ENCODE measurements around the gene EYA2.

Gene EYA2

DNA sequence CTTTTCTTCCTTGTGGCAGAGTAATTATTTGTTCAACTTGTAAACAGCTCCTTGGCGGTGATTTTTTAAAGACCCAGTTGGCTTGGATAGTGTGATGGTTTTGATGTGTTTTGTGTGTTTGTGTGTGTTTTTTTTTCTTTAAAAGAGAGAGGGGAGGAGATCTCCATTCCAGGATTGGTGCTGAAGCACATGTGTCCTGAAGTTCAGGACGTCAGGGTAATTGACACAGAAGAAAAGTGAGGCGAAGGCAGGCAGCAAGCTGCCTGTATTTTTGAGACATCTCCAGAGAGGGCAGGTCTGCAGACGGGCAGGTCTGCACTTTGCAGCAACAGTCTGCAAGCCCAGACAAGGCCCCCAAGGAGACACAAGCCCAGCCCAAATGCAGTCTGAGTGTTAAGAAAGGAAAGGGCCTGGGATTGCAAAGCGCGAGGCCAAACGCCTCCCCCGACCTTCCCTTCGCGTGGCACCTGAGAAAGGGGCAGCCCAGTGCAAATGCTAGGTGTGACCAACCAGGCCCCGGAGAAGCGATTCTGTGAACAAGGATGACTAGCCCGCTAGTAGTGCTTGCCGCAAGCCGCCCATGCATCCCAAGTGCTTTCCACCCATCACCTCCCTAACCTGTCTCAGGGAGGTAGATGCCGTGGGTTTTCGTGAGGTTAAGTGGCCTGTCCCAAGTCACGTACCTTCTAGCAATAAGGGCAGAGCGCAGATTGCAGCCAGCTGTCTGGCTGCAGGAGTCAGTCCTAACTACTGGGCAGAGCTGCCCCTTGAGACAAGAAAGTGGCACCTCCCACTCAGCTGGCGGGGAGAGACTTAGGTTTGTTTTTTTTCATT is 231.3 kb downstream of the EYA2 start:
- H3K4me3 ChIP-seq (ENCODE audit: low read depth, low read length), result no peak overlapping the region
- no peak for DNase-seq (ENCODE audit: low read depth)
- TF ChIP-seq, protein P1, sequence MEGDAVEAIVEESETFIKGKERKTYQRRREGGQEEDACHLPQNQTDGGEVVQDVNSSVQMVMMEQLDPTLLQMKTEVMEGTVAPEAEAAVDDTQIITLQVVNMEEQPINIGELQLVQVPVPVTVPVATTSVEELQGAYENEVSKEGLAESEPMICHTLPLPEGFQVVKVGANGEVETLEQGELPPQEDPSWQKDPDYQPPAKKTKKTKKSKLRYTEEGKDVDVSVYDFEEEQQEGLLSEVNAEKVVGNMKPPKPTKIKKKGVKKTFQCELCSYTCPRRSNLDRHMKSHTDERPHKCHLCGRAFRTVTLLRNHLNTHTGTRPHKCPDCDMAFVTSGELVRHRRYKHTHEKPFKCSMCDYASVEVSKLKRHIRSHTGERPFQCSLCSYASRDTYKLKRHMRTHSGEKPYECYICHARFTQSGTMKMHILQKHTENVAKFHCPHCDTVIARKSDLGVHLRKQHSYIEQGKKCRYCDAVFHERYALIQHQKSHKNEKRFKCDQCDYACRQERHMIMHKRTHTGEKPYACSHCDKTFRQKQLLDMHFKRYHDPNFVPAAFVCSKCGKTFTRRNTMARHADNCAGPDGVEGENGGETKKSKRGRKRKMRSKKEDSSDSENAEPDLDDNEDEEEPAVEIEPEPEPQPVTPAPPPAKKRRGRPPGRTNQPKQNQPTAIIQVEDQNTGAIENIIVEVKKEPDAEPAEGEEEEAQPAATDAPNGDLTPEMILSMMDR (IDR thresholded peaks at IDR 0.05; ENCODE audit: control insufficient read depth, extremely low read depth, insufficient read depth), result no peak

DNA sequence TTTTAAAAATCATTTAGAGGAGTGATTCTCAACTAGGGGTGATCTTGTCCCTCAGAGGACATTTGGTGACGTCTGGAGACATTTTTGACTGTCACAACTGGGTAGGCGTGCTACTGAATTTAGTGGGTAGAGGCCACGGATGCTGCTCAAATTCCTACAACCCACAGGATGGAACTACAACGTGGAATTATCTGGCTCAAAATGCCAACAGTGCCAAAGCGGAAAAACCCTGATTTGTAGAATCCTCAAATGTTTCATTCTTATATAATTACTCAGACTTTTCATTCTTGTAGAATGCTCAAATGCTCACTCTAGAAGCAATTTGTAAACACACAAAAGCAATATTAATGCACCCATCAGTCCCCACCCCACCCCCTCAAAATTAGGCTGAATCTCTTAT is 232.1 kb downstream of the EYA2 start:
- TF ChIP-seq, protein P1 (IDR thresholded peaks at IDR 0.05; ENCODE audit: control insufficient read depth, extremely low read depth, insufficient read depth), result no peak
- no peak for DNase-seq (ENCODE audit: low read depth)
- no peak overlapping the region for H3K4me3 ChIP-seq (ENCODE audit: low read depth, low read length)

DNA sequence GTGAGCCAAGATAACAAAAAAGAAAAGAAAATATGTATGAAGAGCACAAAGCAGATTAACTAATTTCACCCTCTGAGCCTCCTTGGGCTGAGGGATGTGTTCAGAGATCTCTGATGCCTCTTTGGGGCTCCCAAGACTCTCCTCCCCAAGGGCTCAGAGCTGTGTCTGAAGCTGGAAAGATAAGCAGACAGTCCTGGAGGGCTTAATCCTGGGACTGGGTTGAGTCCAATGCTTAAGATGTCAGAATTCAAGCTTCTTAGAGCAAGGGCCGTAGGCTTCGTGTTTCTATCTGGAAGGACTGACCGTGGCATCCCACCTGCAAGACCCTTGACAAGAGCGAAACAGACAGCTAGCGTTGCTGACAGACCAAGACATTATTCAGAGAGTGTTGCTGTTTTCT is 232.9 kb downstream of the EYA2 start:
- DNase-seq (ENCODE audit: low read depth), result no peak
- H3K4me3 ChIP-seq (ENCODE audit: low read depth, low read length), result no peak overlapping the region
- TF ChIP-seq, protein P1 (IDR thresholded peaks at IDR 0.05; ENCODE audit: control insufficient read depth, extremely low read depth, insufficient read depth), result no peak

DNA sequence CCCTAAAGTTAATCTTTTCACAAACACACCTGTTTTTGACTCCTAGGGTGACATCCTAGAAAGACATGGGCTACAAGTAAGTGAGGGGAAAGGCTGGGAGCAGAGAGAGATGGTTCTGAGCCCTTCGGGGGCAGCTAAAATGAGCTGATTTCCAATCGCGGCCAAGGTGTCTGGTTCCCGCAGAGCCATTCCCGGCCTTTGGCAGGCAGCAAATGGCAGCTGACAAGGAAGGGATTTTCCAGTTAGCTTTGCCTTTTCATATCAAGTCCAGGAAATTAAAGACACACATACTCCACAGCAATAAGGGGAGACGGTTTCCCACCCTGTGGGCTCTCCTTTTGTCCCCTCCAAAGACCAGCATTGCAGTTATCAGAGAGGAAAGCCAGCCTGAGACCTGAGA is 233.4 kb downstream of the EYA2 start:
- H3K4me3 ChIP-seq (ENCODE audit: low read depth, low read length), result no peak overlapping the region
- TF ChIP-seq, protein P1 (IDR thresholded peaks at IDR 0.05; ENCODE audit: control insufficient read depth, extremely low read depth, insufficient read depth), result no peak
- DNase-seq (ENCODE audit: low read depth), result no peak

DNA sequence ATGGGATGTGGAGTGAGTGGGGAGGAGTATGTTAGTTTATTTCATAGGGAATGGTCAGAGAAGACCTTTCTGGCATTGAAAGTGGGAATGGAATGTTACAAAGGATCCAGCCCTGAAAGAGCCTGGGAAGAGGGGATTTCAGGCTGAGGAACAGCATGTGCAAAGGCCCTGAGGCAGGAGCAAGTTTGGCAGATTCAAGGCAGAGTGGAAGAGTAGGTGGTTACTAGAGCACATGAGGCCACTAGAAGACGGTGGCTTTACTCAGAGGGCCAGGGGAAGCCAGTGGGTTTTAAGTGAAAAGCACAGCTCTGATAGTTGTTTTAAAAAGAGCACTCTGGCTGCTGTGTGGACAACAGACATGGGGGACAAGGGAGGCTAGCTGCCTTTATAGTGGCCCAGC is 234.7 kb downstream of the EYA2 start:
- DNase-seq (ENCODE audit: low read depth), result no peak
- no peak overlapping the region for H3K4me3 ChIP-seq (ENCODE audit: low read depth, low read length)
- TF ChIP-seq, protein P1 (IDR thresholded peaks at IDR 0.05; ENCODE audit: control insufficient read depth, extremely low read depth, insufficient read depth), result no peak

DNA sequence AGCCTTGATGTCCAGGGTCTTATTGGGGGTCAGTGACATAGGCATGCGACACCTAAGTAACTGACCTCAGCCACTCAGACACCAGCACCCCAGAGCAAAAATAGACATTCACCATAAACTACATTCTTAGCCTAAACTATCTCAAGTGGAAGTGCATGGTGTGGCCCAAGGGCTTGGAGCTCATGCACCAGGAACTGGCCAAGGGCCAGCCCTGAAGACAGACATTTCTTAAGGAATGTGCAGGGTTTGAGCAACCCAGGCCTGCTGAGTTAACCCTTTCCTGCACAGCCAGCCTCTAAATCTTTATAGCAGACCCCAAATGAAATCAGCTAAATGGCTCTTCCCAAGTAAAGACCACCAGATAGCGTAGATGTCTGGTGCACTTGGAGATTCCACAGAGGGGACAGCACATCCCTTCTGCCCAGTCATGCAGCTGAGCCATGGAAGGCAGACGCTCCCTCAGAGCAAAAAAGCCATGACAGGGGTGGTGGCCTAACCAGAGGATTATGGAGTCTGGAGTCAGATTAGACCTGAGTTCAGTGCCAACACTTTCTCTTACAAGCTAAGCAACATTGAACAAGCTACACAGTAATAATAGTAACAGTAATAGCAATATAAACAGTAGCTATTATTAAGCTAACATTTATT is 239.3 kb downstream of the EYA2 start:
- no peak for DNase-seq (ENCODE audit: low read depth)
- TF ChIP-seq, protein P1 (IDR thresholded peaks at IDR 0.05; ENCODE audit: control insufficient read depth, extremely low read depth, insufficient read depth), result no peak

More for the DNA sequence above, 239.3 kb downstream of the EYA2 start:
- no peak overlapping the region for H3K4me3 ChIP-seq (ENCODE audit: low read depth, low read length)

Measured in LNCaP clone FGC (cell line).